ENCODE results near the gene TUBG1.
"Not testable (repeated sequence)": the region's sequence is repeated elsewhere in the genome, so short reads cannot be mapped to it uniquely, and the experiment has no call there.

TUBG1 gene

DNA sequence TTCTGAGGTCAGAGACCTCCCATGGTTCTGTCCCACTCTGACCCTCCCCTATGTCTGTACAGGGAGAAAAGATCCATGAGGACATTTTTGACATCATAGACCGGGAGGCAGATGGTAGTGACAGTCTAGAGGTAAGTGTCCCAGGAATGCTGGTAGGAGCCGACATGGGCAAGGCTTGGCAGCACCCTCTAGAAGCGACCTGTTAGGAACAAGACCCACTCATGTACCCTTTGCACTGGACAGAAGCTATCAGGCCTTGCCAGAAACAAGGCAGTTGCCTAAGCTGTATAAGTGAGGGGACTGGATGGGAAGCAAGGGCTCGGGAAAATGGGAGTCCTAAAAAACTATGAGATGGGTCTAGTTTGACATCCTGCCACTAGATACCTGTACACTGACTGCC is 2.5 kb downstream of the TUBG1 start:
- TF ChIP-seq, protein P1, sequence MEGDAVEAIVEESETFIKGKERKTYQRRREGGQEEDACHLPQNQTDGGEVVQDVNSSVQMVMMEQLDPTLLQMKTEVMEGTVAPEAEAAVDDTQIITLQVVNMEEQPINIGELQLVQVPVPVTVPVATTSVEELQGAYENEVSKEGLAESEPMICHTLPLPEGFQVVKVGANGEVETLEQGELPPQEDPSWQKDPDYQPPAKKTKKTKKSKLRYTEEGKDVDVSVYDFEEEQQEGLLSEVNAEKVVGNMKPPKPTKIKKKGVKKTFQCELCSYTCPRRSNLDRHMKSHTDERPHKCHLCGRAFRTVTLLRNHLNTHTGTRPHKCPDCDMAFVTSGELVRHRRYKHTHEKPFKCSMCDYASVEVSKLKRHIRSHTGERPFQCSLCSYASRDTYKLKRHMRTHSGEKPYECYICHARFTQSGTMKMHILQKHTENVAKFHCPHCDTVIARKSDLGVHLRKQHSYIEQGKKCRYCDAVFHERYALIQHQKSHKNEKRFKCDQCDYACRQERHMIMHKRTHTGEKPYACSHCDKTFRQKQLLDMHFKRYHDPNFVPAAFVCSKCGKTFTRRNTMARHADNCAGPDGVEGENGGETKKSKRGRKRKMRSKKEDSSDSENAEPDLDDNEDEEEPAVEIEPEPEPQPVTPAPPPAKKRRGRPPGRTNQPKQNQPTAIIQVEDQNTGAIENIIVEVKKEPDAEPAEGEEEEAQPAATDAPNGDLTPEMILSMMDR (conservative IDR thresholded peaks at IDR 0.05; ENCODE audit: low read depth, low read length): no peak
- no peak overlapping the region for H3K4me3 ChIP-seq (ENCODE audit: low read length)
- DNase-seq (ENCODE audit: low read depth): no peak

DNA sequence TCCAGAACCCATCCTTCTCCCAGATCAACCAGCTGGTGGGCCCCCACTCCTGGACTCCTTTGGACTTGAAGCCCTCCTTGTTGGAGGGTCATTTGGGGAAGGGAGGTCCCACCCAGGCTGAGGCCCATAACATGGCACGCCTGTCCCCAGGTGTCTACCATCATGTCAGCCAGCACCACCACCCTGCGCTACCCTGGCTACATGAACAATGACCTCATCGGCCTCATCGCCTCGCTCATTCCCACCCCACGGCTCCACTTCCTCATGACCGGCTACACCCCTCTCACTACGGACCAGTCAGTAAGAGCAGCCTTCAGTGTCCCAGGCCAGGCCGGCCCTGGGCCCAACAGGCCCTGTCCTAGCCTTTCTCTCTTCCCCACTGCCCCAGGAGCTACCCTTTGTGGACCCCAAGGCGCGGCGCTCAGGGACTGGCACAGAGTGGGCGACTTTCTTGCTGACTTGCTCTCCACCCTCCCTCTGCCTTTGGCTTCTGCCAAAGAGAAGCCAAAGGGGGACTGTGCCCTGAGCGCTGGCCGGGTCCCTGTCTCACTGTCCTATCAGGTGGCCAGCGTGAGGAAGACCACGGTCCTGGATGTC is 4.3 kb downstream of the TUBG1 start:
- no peak overlapping the region for H3K4me3 ChIP-seq (ENCODE audit: low read length)
- no peak for DNase-seq (ENCODE audit: low read depth)
- TF ChIP-seq, protein P1 (conservative IDR thresholded peaks at IDR 0.05; ENCODE audit: low read depth, low read length): no peak

DNA sequence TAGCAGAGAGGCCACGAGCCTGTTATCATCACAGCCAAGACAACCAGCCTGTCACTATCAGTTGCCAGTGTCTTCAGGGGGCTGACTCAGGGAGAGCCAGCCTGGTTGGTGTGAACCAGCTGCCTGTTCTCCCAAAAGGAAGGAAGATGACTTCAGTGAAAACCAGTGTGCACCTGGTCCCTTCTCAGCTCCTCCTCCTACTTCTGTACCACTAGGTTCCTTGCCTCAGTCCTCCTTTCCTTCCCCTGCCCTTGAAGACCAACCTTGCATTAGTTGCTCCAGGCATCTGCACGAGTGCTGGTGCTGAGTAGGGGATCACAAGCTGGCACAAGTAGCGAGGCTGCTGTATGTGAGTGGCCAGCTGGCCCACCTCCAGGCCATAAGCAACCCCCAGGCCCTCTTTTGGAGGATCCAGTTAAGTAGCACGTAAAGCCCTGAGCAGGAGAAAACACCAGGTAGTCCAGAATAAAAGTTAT is 8.5 kb downstream of the TUBG1 start:
- no peak overlapping the region for H3K4me3 ChIP-seq (ENCODE audit: low read length)
- TF ChIP-seq, protein P1 (conservative IDR thresholded peaks at IDR 0.05; ENCODE audit: low read depth, low read length): no peak
- no peak for DNase-seq (ENCODE audit: low read depth)

DNA sequence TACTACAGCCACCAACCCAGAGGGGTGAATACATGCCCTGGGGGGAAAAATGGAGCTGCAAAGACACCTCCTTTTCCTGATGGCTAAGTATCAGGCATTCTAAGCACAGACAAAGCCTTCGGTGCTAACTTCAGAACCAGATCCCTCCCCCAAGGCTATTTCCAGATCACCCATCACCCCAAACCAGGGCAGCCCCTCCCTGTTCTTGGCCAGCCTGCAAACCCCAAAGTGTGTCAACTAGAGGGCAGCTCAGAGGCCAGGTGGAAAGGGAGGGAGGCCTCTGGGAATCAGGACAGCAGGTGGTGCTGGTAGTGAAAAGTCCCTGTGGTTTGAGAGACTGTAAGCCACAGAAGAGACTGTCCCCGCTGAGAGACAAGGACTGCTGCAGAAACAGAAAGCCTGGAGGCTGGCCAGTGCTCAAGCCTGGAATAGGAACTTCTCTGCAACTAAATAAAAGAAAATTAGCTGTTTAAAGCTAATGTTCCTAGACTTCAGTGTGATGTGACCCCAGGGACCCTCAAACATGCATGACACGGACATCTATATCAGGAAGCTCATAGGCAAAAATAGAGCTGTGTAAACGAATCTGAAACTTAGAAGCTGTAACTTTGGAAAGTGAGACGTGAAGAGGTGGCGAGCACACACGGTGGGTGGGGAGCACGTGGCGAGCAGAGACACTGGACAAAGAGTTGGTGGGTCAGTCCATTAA is 9.1 kb downstream of the TUBG1 start:
- TF ChIP-seq, protein P1 (conservative IDR thresholded peaks at IDR 0.05; ENCODE audit: low read depth, low read length): peak; percentile 39
- no peak overlapping the region for H3K4me3 ChIP-seq (ENCODE audit: low read length)
- DNase-seq (ENCODE audit: low read depth): no peak

DNA sequence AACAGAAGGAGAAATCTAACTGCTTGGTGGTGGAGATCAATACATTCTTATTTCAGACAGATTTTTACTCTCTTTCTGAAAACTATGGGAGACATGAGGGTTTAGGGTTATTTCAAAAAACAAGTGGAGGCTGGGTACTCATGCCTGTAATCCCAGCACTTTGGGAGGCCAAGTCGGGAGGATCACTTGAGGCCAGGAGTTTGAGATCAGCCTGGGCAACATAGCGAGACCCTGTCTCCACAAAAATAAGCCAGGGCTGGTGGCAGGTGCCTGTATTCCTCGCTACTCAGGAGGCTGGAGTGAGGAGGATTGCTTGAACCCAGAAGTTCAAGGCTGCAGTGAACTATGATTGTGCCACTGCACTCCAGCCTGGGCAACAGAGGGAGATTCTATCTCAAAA is 12.5 kb downstream of the TUBG1 start:
- not testable (repeated sequence) for H3K4me3 ChIP-seq (ENCODE audit: low read length); DNase-seq (ENCODE audit: low read depth)

DNA sequence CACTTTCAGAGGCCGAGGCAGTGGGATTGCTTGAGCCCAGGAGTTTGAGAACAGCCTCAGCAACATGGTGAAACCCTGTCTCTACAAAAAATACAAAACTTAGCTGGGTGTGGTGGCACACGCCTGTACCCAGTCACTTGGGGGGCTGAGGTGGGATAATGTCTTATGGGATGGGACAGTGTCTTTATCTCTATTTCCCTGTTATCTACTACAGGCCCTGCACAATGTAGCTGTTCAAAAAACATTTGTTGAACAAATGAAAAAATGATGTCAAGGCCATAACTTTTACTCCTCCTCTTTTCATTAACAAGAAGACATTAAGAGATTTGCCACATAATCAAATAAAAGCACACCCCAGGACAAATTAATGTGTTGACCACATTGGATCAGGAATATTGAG is 13.8 kb downstream of the TUBG1 start:
- no peak overlapping the region for H3K4me3 ChIP-seq (ENCODE audit: low read length)
- TF ChIP-seq, protein P1 (conservative IDR thresholded peaks at IDR 0.05; ENCODE audit: low read depth, low read length): no peak
- no peak for DNase-seq (ENCODE audit: low read depth)

DNA sequence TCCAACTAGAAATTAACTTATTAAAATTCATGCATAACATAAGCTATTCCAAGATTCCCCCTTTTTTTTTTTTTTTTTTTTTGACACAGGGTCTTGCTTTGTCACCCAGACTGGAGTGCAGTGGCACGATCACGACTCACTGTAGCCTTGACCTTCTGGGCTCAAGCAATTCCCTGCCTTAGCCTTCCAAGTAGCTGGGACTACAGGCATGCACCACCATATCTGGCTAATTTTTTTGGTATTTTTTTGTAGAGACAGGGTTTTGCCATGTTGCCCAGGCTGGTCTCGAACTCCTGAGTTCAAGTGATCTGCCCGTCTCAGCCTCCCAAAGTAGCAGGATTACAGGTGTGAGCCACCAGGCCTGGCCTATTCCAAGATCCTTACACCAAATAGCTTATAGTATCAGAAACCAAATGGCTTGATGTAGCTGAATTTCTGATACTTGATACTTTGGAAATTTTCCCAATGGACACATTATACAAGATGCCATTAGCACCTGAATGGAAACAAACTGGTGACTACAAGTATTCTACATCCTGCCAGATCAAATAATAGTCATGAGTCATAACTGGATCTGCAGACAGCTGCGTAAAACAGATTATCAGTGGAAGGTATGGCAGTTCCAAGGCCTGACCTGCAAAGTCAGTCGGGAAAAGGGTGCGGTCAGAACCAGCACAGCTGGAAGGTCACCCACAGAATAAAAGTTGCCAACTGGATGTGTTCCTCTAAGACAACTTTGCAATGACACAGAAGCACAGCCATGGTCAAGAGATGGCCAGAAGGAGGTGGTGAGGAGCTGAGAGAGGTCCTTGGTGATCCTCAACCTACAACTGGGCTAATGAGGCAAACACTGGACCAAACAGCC is 14.5 kb downstream of the TUBG1 start:
- TF ChIP-seq, protein P1 (conservative IDR thresholded peaks at IDR 0.05; ENCODE audit: low read depth, low read length): no peak
- DNase-seq (ENCODE audit: low read depth): no peak
- no peak overlapping the region for H3K4me3 ChIP-seq (ENCODE audit: low read length)

DNA sequence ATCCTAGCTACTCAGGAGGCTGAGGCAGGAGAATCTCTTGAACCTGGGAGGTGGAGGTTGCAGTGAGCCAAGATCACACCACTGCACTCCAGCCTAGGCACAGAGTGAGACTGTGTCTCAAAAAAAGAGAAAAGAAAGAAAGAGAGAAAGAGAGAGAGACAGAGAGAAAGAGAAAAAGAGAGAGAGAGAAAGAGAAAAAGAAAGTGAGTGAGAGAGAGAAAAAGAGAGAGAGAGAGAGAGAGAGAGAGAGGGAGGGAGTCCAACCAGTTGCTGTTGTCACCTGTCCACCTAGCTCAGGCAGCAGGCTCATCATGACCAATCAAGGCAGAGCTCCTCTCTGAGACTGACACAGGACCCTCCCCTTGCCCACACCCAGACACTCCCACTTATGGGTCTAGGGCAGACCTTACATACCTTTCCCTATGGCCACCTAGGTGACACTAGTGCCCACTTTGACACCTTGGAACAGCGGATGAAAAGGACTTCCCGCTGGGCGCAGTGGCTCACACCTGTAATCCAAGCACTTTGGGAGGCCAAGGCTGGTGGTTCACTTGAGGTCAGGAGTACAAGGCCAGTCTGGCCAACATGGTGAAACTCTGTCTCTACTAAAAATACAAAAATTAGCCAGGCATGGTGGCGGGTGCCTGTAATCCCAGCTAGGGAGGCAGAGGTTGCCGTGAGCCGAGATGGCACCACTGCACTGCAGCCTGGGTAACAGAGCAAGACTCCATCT is 17.7 kb downstream of the TUBG1 start:
- DNase-seq (ENCODE audit: low read depth): not testable (repeated sequence)

More for the DNA sequence above, 17.7 kb downstream of the TUBG1 start:
- not testable (repeated sequence) for H3K4me3 ChIP-seq (ENCODE audit: low read length)
